Ishikawa (cell line): Measurements from ENCODE around the gene OR1L4.

Experiments
- CREB1 ChIP-seq: IDR thresholded peaks from 2 replicates; pipeline ENCODE4 v1.6.1; 2012; ENCODE audit warnings: low read depth
- EGR1 ChIP-seq: IDR thresholded peaks from 2 replicates; pipeline ENCODE4 v1.6.1; 2012
- EP300 ChIP-seq: IDR thresholded peaks from 2 replicates; pipeline ENCODE4 v1.6.1; 2012; ENCODE audit warnings: borderline replicate concordance
- NFIC ChIP-seq: IDR thresholded peaks from 2 replicates; pipeline ENCODE4 v1.6.1; 2012
- TAF1 ChIP-seq: IDR thresholded peaks from 2 replicates; pipeline ENCODE4 v1.6.1; 2012; ENCODE audit warnings: low read depth, mild to moderate bottlenecking
- USF1 ChIP-seq: IDR thresholded peaks from 2 replicates; pipeline ENCODE4 v1.6.1; 2012
- YY1 ChIP-seq: IDR thresholded peaks from 2 replicates; pipeline ENCODE4 v1.6.1; 2012; ENCODE audit warnings: low read depth
- TF ChIP-seq, protein P1 (sequence below): IDR thresholded peaks from 2 replicates; pipeline ENCODE4 v1.6.1; 2012; ENCODE audit warnings: low read depth, mild to moderate bottlenecking

- TF ChIP-seq TAF1 (no peak), EP300 (no peak), NFIC (no peak), USF1 (no peak), CREB1 (no peak), YY1 (no peak), EGR1 (no peak)
- TF ChIP-seq, protein P1, sequence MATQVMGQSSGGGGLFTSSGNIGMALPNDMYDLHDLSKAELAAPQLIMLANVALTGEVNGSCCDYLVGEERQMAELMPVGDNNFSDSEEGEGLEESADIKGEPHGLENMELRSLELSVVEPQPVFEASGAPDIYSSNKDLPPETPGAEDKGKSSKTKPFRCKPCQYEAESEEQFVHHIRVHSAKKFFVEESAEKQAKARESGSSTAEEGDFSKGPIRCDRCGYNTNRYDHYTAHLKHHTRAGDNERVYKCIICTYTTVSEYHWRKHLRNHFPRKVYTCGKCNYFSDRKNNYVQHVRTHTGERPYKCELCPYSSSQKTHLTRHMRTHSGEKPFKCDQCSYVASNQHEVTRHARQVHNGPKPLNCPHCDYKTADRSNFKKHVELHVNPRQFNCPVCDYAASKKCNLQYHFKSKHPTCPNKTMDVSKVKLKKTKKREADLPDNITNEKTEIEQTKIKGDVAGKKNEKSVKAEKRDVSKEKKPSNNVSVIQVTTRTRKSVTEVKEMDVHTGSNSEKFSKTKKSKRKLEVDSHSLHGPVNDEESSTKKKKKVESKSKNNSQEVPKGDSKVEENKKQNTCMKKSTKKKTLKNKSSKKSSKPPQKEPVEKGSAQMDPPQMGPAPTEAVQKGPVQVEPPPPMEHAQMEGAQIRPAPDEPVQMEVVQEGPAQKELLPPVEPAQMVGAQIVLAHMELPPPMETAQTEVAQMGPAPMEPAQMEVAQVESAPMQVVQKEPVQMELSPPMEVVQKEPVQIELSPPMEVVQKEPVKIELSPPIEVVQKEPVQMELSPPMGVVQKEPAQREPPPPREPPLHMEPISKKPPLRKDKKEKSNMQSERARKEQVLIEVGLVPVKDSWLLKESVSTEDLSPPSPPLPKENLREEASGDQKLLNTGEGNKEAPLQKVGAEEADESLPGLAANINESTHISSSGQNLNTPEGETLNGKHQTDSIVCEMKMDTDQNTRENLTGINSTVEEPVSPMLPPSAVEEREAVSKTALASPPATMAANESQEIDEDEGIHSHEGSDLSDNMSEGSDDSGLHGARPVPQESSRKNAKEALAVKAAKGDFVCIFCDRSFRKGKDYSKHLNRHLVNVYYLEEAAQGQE: no peak
These were observed 44.0 kb downstream of the OR1L4 start for GRCh38 chr9:122767817-122768216.
